HEK293 (cell line): ENCODE results near the gene DFFA.

Experiments used
- CTCF ChIP-seq: fragments of 450-650 bp; formaldehyde crosslinking; IDR thresholded peaks from 2 replicates; pipeline ENCODE4 v1.5.1; 2016; ENCODE audit warnings: missing biosample characterization, missing genetic modification characterization
- KLF1 ChIP-seq: fragments of 450-650 bp; formaldehyde crosslinking; IDR thresholded peaks from 2 replicates; pipeline ENCODE4 v1.5.1; 2016; ENCODE audit warnings: missing biosample characterization, missing genetic modification characterization
- MYNN ChIP-seq: fragments of 450-650 bp; formaldehyde crosslinking; IDR thresholded peaks from 2 replicates; pipeline ENCODE4 v1.5.1; 2016; ENCODE audit warnings: missing biosample characterization, missing genetic modification characterization, borderline replicate concordance
- ZFP3 ChIP-seq: fragments of 450-650 bp; formaldehyde crosslinking; IDR thresholded peaks from 2 replicates; pipeline ENCODE4 v1.5.1; 2016; ENCODE audit warnings: low read depth, missing biosample characterization, missing genetic modification characterization
- ZNF121 ChIP-seq: fragments of 450-650 bp; formaldehyde crosslinking; IDR thresholded peaks from 2 replicates; pipeline ENCODE4 v1.5.1; 2016; ENCODE audit warnings: missing biosample characterization, missing genetic modification characterization
- ZNF629 ChIP-seq: fragments of 450-650 bp; formaldehyde crosslinking; IDR thresholded peaks from 2 replicates; pipeline ENCODE4 v1.5.1; 2017; ENCODE audit warnings: missing biosample characterization, missing genetic modification characterization
- TF ChIP-seq, protein P1 (sequence below): fragments of 450-650 bp; formaldehyde crosslinking; IDR thresholded peaks from 2 replicates; pipeline ENCODE4 v1.5.1; 2016; ENCODE audit warnings: missing biosample characterization, missing genetic modification characterization
- TF ChIP-seq, protein P2 (sequence below): fragments of 450-650 bp; formaldehyde crosslinking; IDR thresholded peaks from 2 replicates; pipeline ENCODE4 v1.5.1; 2016; ENCODE audit warnings: missing biosample characterization, missing genetic modification characterization

- TF ChIP-seq ZNF121 (tag by site-specific recombination) (no peak), CTCF (tag by site-specific recombination) (no peak), KLF1 (tag by site-specific recombination) (no peak), ZNF629 (tag by site-specific recombination) (no peak), ZFP3 (tag by site-specific recombination) (no peak), MYNN (tag by site-specific recombination) (no peak)
- TF ChIP-seq, protein P1, sequence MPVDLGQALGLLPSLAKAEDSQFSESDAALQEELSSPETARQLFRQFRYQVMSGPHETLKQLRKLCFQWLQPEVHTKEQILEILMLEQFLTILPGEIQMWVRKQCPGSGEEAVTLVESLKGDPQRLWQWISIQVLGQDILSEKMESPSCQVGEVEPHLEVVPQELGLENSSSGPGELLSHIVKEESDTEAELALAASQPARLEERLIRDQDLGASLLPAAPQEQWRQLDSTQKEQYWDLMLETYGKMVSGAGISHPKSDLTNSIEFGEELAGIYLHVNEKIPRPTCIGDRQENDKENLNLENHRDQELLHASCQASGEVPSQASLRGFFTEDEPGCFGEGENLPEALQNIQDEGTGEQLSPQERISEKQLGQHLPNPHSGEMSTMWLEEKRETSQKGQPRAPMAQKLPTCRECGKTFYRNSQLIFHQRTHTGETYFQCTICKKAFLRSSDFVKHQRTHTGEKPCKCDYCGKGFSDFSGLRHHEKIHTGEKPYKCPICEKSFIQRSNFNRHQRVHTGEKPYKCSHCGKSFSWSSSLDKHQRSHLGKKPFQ (tag by site-specific recombination): no peak
- TF ChIP-seq, protein P2, sequence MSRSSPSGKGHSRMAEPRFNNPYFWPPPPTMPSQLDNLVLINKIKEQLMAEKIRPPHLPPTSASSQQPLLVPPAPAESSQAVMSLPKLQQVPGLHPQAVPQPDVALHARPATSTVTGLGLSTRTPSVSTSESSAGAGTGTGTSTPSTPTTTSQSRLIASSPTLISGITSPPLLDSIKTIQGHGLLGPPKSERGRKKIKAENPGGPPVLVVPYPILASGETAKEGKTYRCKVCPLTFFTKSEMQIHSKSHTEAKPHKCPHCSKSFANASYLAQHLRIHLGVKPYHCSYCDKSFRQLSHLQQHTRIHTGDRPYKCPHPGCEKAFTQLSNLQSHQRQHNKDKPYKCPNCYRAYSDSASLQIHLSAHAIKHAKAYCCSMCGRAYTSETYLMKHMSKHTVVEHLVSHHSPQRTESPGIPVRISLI (tag by site-specific recombination): no peak
Measured at GRCh38 chr1:10494418-10494753, 22.1 kb upstream of the DFFA start.
